Uterus (tissue), 2 donors: ENCODE data around the gene BMPR2.

Experiments used
- CTCF ChIP-seq, 4 experiments: fragments of 200-600 bp in 2 of 4; fragments of 450-650 bp in 2 of 4; sonication (generic) in 2 of 4; IDR thresholded peaks; one replicate each; pipeline ENCODE4 v1.5.1; 2016 to 2019; ENCODE audit warnings: antibody characterized with exemption in 4 of 4, mild to moderate bottlenecking in 2 of 4, moderate library complexity in 1 of 4
- POLR2A ChIP-seq, 2 donors: fragments of 450-650 bp; IDR thresholded peaks; one replicate each; pipeline ENCODE4 v1.6.1; 2016; ENCODE audit warnings: antibody characterized with exemption in 2 of 2, mild to moderate bottlenecking in 1 of 2, moderate library complexity in 1 of 2

- TF ChIP-seq CTCF (IDR thresholded peaks at IDR 0.05) (no peak), POLR2A (IDR thresholded peaks at IDR 0.05) (no peak)
Observed at GRCh38 chr2:202545523-202545922, 169.4 kb downstream of the BMPR2 start.
